GM12801 (cell line): Measurements from ENCODE around the gene MTX2.

Experiments used
- TF ChIP-seq, protein P1 (sequence below): IDR thresholded peaks from one replicate; pipeline ENCODE4 v1.5.1; 2011; ENCODE audit warnings: control low read depth; ENCODE audit not compliant: insufficient read length; ENCODE audit errors: extremely low read depth

Gene MTX2

GRCh38 chr2:176270100-176270750 lies 983 bp downstream of the MTX2 start:
- TF ChIP-seq, protein P1, sequence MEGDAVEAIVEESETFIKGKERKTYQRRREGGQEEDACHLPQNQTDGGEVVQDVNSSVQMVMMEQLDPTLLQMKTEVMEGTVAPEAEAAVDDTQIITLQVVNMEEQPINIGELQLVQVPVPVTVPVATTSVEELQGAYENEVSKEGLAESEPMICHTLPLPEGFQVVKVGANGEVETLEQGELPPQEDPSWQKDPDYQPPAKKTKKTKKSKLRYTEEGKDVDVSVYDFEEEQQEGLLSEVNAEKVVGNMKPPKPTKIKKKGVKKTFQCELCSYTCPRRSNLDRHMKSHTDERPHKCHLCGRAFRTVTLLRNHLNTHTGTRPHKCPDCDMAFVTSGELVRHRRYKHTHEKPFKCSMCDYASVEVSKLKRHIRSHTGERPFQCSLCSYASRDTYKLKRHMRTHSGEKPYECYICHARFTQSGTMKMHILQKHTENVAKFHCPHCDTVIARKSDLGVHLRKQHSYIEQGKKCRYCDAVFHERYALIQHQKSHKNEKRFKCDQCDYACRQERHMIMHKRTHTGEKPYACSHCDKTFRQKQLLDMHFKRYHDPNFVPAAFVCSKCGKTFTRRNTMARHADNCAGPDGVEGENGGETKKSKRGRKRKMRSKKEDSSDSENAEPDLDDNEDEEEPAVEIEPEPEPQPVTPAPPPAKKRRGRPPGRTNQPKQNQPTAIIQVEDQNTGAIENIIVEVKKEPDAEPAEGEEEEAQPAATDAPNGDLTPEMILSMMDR, result no peak

DNA sequence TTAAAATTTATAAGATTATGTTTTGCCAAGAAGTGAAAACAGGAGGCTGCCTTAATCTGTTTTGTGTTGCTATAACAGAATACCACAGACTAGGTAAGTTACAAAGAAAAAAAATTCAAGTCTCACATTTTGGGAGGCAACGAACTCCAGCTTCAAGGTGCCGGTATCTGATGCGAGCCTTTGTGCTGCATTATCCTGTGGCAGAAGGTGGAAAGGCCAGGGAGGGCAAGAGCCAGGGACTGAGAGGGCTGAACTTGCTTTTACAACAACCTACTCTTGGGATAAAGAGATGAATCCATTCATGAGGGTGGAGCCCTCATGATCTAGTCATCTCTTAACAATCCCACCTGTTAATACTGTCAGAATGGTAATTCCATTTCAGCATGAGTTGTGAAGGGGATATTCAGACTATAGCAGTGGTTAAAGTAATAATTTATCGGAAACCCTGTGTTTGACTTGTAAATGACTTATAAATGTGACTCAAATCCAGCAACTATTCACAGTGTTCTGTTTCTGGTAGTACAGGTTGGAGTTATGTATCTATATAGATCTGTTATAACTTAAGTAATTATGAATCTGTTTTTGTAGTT lies 3.7 kb downstream of the MTX2 start:
- TF ChIP-seq, protein P1, result no peak

GRCh38 chr2:176278927-176279326 lies 9.7 kb downstream of the MTX2 start:
- TF ChIP-seq, protein P1, result no peak

- TF ChIP-seq, protein P1, result no peak
Observed at GRCh38 chr2:176280156-176280555, 10.9 kb downstream of the MTX2 start.

DNA sequence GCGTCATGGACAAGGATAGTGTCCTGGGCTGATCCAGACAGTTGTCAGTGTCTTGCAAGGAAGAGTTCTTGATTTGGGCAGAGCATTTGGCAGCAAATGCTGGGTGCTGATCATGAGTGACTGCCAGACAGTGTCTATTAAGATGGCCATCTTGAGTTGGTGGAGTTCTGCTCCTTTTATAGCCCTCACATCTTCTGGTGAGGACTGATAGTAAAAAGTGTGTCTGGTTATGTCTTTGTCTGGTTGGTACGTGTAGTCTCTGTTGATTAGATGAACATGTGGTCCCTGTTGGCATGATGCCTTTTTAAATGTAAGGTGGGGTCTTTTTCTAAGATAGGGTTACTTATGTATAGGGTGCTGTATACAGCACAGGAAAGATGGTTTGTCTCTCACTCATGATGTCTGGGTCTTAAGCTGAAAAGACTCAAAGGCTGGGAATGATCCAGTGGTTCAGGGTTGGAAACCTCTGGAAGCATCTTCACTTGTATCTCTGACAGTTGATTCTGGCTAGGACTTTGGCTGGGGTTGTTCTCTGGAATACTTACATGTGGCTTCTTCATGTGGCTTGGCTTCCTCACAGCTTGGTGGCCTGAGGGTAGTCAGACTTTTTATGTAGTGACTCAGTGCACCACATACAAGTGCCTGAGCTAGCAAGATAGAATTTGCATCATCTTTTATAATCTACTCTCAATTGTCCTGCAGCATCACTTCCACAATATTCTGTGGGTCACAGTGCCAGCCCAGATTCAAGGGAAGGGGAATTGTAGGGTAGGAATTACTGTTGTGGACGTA lies 11.8 kb downstream of the MTX2 start:
- TF ChIP-seq, protein P1, result no peak

- TF ChIP-seq, protein P1, result no peak
Observed at GRCh38 chr2:176283291-176284068, 14.2 kb downstream of the MTX2 start.
